K562 (cell line): ENCODE measurements around the gene RPS19.

Source experiments
- ESRRA ChIP-seq: fragments of 450-650 bp; IDR thresholded peaks from 2 replicates; pipeline ENCODE4 v1.6.1; 2014; ENCODE audit warnings: low read depth, mild to moderate bottlenecking, moderate library complexity, borderline replicate concordance
- NCOA1 ChIP-seq: fragments of 450-650 bp; IDR thresholded peaks from 2 replicates; pipeline ENCODE4 v1.6.1; 2016; ENCODE audit warnings: low read depth
- TF ChIP-seq, protein P1 (sequence below): fragments of 150-350 bp; IDR thresholded peaks from 2 replicates; pipeline ENCODE4 v1.6.1; 2014; ENCODE audit warnings: low read depth, mild to moderate bottlenecking, low read length, borderline replicate concordance

DNA sequence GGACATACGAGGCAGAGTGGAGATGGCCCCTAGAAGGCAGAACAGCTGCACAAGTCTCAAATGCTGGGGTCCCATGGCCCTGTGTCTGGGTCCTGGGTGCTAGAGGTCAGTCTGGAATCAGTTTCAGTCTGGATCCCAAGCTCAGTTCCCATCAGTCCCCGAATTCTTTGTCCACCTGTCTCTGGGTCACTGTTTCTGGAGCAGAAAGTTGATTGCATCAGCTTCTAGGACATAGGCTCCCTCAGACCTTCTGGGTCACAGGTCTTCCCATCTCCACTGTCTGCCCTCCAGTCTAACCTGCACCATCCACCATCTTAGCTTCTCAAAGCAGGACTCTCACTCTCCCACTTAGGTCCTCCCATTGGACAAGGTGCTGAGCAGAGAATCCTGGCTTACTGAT lies 20.8 kb upstream of the RPS19 start:
- TF ChIP-seq, protein P1, sequence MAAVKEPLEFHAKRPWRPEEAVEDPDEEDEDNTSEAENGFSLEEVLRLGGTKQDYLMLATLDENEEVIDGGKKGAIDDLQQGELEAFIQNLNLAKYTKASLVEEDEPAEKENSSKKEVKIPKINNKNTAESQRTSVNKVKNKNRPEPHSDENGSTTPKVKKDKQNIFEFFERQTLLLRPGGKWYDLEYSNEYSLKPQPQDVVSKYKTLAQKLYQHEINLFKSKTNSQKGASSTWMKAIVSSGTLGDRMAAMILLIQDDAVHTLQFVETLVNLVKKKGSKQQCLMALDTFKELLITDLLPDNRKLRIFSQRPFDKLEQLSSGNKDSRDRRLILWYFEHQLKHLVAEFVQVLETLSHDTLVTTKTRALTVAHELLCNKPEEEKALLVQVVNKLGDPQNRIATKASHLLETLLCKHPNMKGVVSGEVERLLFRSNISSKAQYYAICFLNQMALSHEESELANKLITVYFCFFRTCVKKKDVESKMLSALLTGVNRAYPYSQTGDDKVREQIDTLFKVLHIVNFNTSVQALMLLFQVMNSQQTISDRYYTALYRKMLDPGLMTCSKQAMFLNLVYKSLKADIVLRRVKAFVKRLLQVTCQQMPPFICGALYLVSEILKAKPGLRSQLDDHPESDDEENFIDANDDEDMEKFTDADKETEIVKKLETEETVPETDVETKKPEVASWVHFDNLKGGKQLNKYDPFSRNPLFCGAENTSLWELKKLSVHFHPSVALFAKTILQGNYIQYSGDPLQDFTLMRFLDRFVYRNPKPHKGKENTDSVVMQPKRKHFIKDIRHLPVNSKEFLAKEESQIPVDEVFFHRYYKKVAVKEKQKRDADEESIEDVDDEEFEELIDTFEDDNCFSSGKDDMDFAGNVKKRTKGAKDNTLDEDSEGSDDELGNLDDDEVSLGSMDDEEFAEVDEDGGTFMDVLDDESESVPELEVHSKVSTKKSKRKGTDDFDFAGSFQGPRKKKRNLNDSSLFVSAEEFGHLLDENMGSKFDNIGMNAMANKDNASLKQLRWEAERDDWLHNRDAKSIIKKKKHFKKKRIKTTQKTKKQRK = no peak
- TF ChIP-seq NCOA1 (no peak), ESRRA (no peak)
